Measurements from ENCODE around the gene SMYD3. TPM values are rescaled to one million over a fixed set of nuclear protein-coding genes. Genes with fewer than 3 reads are reported as not detected.

The SMYD3 gene
- total and polyA plus RNA-seq, 2 donors (not counting 1 experiment from before 2014, with no cell fraction given) = 69.4 to 83.1 TPM

GRCh38 chr1:246226041-246226440, 281.0 kb downstream of the SMYD3 start:
- H3K4me2 ChIP-seq (ENCODE audit: extremely low read depth, insufficient read depth, low read length) = no peak overlapping the region
- no peak overlapping the region for H2AFZ ChIP-seq (ENCODE audit: low read length)
- DNase-seq (ENCODE audit: low read depth in 2 of 2) = no peak
- no peaks in the 10 kb centered on the region for H3K79me2 ChIP-seq (ENCODE audit: control insufficient read depth, insufficient read depth, low read length)
- H3K4me3 ChIP-seq (replicated peaks in 1 of 4; ENCODE audit: control extremely low read depth in 1 of 4, insufficient read depth in 1 of 4, low read depth in 3 of 4, low read length in 4 of 4) = no peak overlapping the region
- no peaks in the 10 kb centered on the region for H3K4me1 ChIP-seq (ENCODE audit: control insufficient read depth, extremely low read depth, insufficient read depth, low read length)
- H3K9ac ChIP-seq (ENCODE audit: insufficient read depth, low read length) = no peak overlapping the region
- no peak overlapping the region for H3K27ac ChIP-seq (ENCODE audit: insufficient read depth, low read length)
- no peaks in the 10 kb centered on the region for H3K27me3 ChIP-seq (ENCODE audit: control insufficient read depth, insufficient read depth, low read length)
- no peaks in the 10 kb centered on the region for H3K36me3 ChIP-seq (ENCODE audit: control insufficient read depth, insufficient read depth, low read length)
- TF ChIP-seq EZH2 (IDR thresholded peaks at IDR 0.05; ENCODE audit: low read length, missing control alignments) = no peak
- no peaks in the 10 kb centered on the region for H4K20me1 ChIP-seq (ENCODE audit: control insufficient read depth, extremely low read depth, insufficient read depth, low read length)
- no peaks in the 10 kb centered on the region for H3K9me3 ChIP-seq (ENCODE audit: control insufficient read depth, insufficient read depth, low read depth, low read length)

DNA sequence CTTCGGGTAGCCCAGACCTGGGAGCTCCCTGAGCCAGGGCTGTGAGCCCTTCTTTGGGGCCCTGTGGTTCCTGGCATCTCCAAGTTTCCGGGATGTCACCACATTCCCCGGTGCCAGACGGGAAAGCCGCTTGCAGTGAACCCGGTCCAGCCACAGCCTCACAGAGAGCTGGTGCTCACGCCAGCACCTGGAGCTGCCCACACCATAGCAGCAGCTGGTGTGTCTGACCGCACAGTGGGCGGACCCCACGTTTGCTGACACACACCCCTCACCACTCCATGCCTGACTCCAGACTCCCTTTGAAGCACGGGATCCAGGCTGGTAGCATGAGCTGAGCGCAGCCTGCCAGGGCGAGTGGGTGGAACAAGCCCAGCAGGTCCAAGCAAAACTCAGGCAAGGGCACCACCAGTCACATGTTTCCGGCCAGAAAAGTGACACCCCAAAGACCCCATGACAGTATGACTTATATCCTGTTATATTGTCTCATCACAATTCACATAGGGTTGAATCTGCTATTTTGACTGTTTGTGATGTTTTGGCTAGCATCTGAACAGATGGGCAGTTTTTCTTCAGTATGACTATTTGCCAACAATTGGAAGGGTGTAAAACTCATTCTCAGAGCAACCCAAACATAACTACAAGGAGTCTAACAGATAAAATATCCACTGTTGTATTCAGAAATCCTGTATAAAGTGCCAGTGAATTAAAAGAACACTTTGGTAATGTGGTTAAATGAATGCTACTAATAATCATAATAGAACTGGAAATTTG, 285.4 kb downstream of the SMYD3 start:
- Histone ChIP-seq H3K4me1 (ENCODE audit: control insufficient read depth, extremely low read depth, insufficient read depth, low read length) (peaks cover 4% of the 10 kb centered on the region), H3K27ac (ENCODE audit: insufficient read depth, low read length) (no peak overlapping the region), H3K9me3 (ENCODE audit: control insufficient read depth, insufficient read depth, low read depth, low read length) (no peaks in the 10 kb centered on the region), H2AFZ (ENCODE audit: low read length) (no peak overlapping the region), H3K4me3 (replicated peaks in 1 of 4; ENCODE audit: control extremely low read depth in 1 of 4, insufficient read depth in 1 of 4, low read depth in 3 of 4, low read length in 4 of 4) (no peak overlapping the region), H3K79me2 (ENCODE audit: control insufficient read depth, insufficient read depth, low read length) (no peaks in the 10 kb centered on the region), H3K4me2 (ENCODE audit: extremely low read depth, insufficient read depth, low read length) (no peak overlapping the region), H3K27me3 (ENCODE audit: control insufficient read depth, insufficient read depth, low read length) (no peaks in the 10 kb centered on the region), H3K9ac (ENCODE audit: insufficient read depth, low read length) (no peak overlapping the region), H4K20me1 (ENCODE audit: control insufficient read depth, extremely low read depth, insufficient read depth, low read length) (no peaks in the 10 kb centered on the region), H3K36me3 (ENCODE audit: control insufficient read depth, insufficient read depth, low read length) (no peaks in the 10 kb centered on the region)
- no peak for DNase-seq (ENCODE audit: low read depth in 2 of 2)
- TF ChIP-seq CTCF (conservative IDR thresholded peaks at IDR 0.05 in 1 of 2, IDR thresholded peaks at IDR 0.05 in 1 of 2; ENCODE audit: low read depth in 1 of 2, low read length in 2 of 2) = no peak
- no peak for TF ChIP-seq EZH2 (IDR thresholded peaks at IDR 0.05; ENCODE audit: low read length, missing control alignments)

- no peak overlapping the region for H3K4me3 ChIP-seq (replicated peaks in 1 of 4; ENCODE audit: control extremely low read depth in 1 of 4, insufficient read depth in 1 of 4, low read depth in 3 of 4, low read length in 4 of 4)
- no peaks in the 10 kb centered on the region for H3K36me3 ChIP-seq (ENCODE audit: control insufficient read depth, insufficient read depth, low read length)
- TF ChIP-seq CTCF (conservative IDR thresholded peaks at IDR 0.05 in 1 of 2, IDR thresholded peaks at IDR 0.05 in 1 of 2; ENCODE audit: low read depth in 1 of 2, low read length in 2 of 2) (no peak), EZH2 (IDR thresholded peaks at IDR 0.05; ENCODE audit: low read length, missing control alignments) (no peak)
- no peak overlapping the region for H2AFZ ChIP-seq (ENCODE audit: low read length)
- H3K4me1 ChIP-seq (ENCODE audit: control insufficient read depth, extremely low read depth, insufficient read depth, low read length) = peaks cover 4% of the 10 kb centered on the region
- H3K27me3 ChIP-seq (ENCODE audit: control insufficient read depth, insufficient read depth, low read length) = no peaks in the 10 kb centered on the region
- DNase-seq (ENCODE audit: low read depth in 2 of 2) = no peak
- no peak overlapping the region for H3K9ac ChIP-seq (ENCODE audit: insufficient read depth, low read length)
- no peaks in the 10 kb centered on the region for H4K20me1 ChIP-seq (ENCODE audit: control insufficient read depth, extremely low read depth, insufficient read depth, low read length)
- H3K27ac ChIP-seq (ENCODE audit: insufficient read depth, low read length) = no peak overlapping the region
- no peak overlapping the region for H3K4me2 ChIP-seq (ENCODE audit: extremely low read depth, insufficient read depth, low read length)
- H3K9me3 ChIP-seq (ENCODE audit: control insufficient read depth, insufficient read depth, low read depth, low read length) = no peaks in the 10 kb centered on the region
- H3K79me2 ChIP-seq (ENCODE audit: control insufficient read depth, insufficient read depth, low read length) = no peaks in the 10 kb centered on the region
These were observed 286.5 kb downstream of the SMYD3 start for GRCh38 chr1:246220495-246221065.
